Parathyroid adenoma (tissue), 2 donors: ENCODE results near the gene NAA15.
A peak's percentile ranks its signal among the peaks of the same experiment; 100 is the strongest.

Experiments
- H2AFZ ChIP-seq: fragments of 300-600 bp; sonication (generic); one replicate; pipeline ENCODE4 v1.7.0; 2017; ENCODE audit warnings: antibody characterized with exemption, mild to moderate bottlenecking
- H3K27ac ChIP-seq: fragments of 300-600 bp; sonication (generic); one replicate; pipeline ENCODE4 v1.7.0; 2017
- H3K27me3 ChIP-seq: fragments of 300-600 bp; sonication (generic); one replicate; pipeline ENCODE4 v1.7.0; 2017; ENCODE audit warnings: low read length; ENCODE audit not compliant: control insufficient read depth, insufficient read depth
- H3K36me3 ChIP-seq: fragments of 300-600 bp; sonication (generic); one replicate; pipeline ENCODE4 v1.7.0; 2017; ENCODE audit warnings: low read length; ENCODE audit not compliant: control insufficient read depth, insufficient read depth
- H3K4me1 ChIP-seq: fragments of 300-600 bp; sonication (generic); one replicate; pipeline ENCODE4 v1.7.0; 2017; ENCODE audit warnings: control low read depth
- H3K4me2 ChIP-seq: fragments of 300-600 bp; sonication (generic); one replicate; pipeline ENCODE4 v1.7.0; 2017; ENCODE audit warnings: low read length
- H3K4me3 ChIP-seq: fragments of 300-600 bp; sonication (generic); one replicate; pipeline ENCODE4 v1.7.0; 2017; ENCODE audit warnings: low read depth, low read length
- H3K79me2 ChIP-seq: fragments of 300-600 bp; sonication (generic); one replicate; pipeline ENCODE4 v1.7.0; 2017; ENCODE audit warnings: control low read depth
- H3K9ac ChIP-seq: fragments of 300-600 bp; sonication (generic); one replicate; pipeline ENCODE4 v1.7.0; 2017; ENCODE audit warnings: mild to moderate bottlenecking
- H3K9me3 ChIP-seq: fragments of 300-600 bp; sonication (generic); one replicate; pipeline ENCODE4 v1.7.0; 2017; ENCODE audit warnings: low read length; ENCODE audit not compliant: control insufficient read depth
- CTCF ChIP-seq: fragments of 300-600 bp; sonication (generic); IDR thresholded peaks from one replicate; pipeline ENCODE4 v1.7.0; 2017; ENCODE audit warnings: antibody characterized with exemption, mild to moderate bottlenecking
- donor health status: primary hyperparathyroidism.

The NAA15 gene

GRCh38 chr4:139295206-139295941 lies 5.9 kb upstream of the NAA15 start:
- Histone ChIP-seq H3K79me2 (peaks cover 3% of the 10 kb centered on the region), H3K4me1 (peaks cover 7% of the 10 kb centered on the region), H3K36me3 (no peaks in the 10 kb centered on the region), H3K4me2 (peak overlapping the region; percentile 98), H2AFZ (peak overlapping the region; percentile 95), H3K27me3 (no peaks in the 10 kb centered on the region), H3K9me3 (no peaks in the 10 kb centered on the region), H3K4me3 (peak overlapping the region; percentile 91), H3K27ac (peak overlapping the region; percentile 66), H3K9ac (peak overlapping the region; percentile 72)
- TF ChIP-seq CTCF = peak; percentile 79

GRCh38 chr4:139295942-139296299 lies 5.4 kb upstream of the NAA15 start:
- no peak for TF ChIP-seq CTCF
- peak overlapping the region; percentile 66 for H3K27ac ChIP-seq
- H2AFZ ChIP-seq = peak overlapping the region; percentile 95
- peaks cover 3% of the 10 kb centered on the region for H3K79me2 ChIP-seq
- H3K9me3 ChIP-seq = no peaks in the 10 kb centered on the region
- H3K4me1 ChIP-seq = peaks cover 7% of the 10 kb centered on the region
- peak overlapping the region; percentile 91 for H3K4me3 ChIP-seq
- peak overlapping the region; percentile 98 for H3K4me2 ChIP-seq
- no peaks in the 10 kb centered on the region for H3K36me3 ChIP-seq
- peak overlapping the region; percentile 72 for H3K9ac ChIP-seq
- no peaks in the 10 kb centered on the region for H3K27me3 ChIP-seq

DNA sequence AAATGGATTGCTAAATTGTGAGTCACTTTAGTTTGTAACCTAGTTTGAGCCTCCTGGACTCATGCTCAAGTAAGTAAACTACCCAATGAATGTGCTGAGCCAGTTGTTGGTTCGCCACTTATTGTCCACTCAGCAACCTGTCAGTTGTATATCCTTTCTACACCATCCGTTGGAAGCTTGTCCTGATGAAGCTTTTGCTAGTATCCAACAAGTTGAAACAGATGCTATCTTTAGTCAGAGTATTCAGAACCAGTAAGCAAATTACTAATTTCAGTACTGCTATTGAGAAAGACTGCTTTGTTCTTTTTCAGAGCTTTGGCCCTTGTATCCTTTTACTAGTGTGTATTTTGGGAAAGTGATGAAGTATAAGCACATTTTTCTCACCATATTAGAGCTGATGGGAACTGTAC lies 4.3 kb upstream of the NAA15 start:
- H3K36me3 ChIP-seq = no peaks in the 10 kb centered on the region
- no peaks in the 10 kb centered on the region for H3K27me3 ChIP-seq
- no peak overlapping the region for H3K9ac ChIP-seq
- no peak overlapping the region for H3K27ac ChIP-seq
- no peaks in the 10 kb centered on the region for H3K9me3 ChIP-seq
- no peak overlapping the region for H2AFZ ChIP-seq
- no peak overlapping the region for H3K4me2 ChIP-seq
- no peak for TF ChIP-seq CTCF
- H3K4me1 ChIP-seq = peaks cover 7% of the 10 kb centered on the region
- H3K4me3 ChIP-seq = no peak overlapping the region
- H3K79me2 ChIP-seq = peaks cover 3% of the 10 kb centered on the region

GRCh38 chr4:139299536-139299935 lies 1.8 kb upstream of the NAA15 start:
- Histone ChIP-seq H3K36me3 (no peaks in the 10 kb centered on the region), H3K4me1 (peaks cover 7% of the 10 kb centered on the region), H3K27me3 (no peaks in the 10 kb centered on the region), H2AFZ (no peak overlapping the region), H3K4me2 (peak overlapping the region; percentile 75), H3K4me3 (peak overlapping the region; percentile 83), H3K9me3 (no peaks in the 10 kb centered on the region), H3K9ac (no peak overlapping the region), H3K79me2 (peaks cover 6% of the 10 kb centered on the region), H3K27ac (no peak overlapping the region)
- no peak for TF ChIP-seq CTCF
